ENCODE results near the gene NSMCE4A.

- no peak for TF ChIP-seq CTCF (conservative IDR thresholded peaks at IDR 0.05; ENCODE audit: low read length)
- TF ChIP-seq EZH2phosphoT487 (IDR thresholded peaks at IDR 0.05; ENCODE audit: borderline replicate concordance): no peak
Observed at GRCh38 chr10:122021379-122021778, 46.4 kb upstream of the NSMCE4A start.

All from Loucy (cell line).